GM19467 (cell line): Measurements from ENCODE around the gene E2F3.

Experiments used
- ATAC-seq: cut with Tn5 transposase; IDR thresholded peaks from one replicate; pipeline ENCODE4 v1.9.1; 2021; ENCODE audit warnings: mild to moderate bottlenecking, moderate library complexity; ENCODE audit not compliant: unreplicated experiment

The E2F3 gene

GRCh38 chr6:20402092-20402341 lies 338 bp downstream of the E2F3 start:
- no peak for ATAC-seq

GRCh38 chr6:20402342-20403069 lies 827 bp downstream of the E2F3 start:
- ATAC-seq: no peak

- ATAC-seq: peak; percentile 52
Observed at GRCh38 chr6:20403070-20403765, 1.5 kb downstream of the E2F3 start.

GRCh38 chr6:20403766-20404640 lies 2.3 kb downstream of the E2F3 start:
- ATAC-seq: no peak

- ATAC-seq: peak; percentile 20
Observed at GRCh38 chr6:20404641-20405032, 3.0 kb downstream of the E2F3 start.

- no peak for ATAC-seq
Observed at GRCh38 chr6:20408851-20409250, 7.2 kb downstream of the E2F3 start.

GRCh38 chr6:20409427-20409971 lies 7.8 kb downstream of the E2F3 start:
- ATAC-seq: peak; percentile 89

GRCh38 chr6:20411544-20411943 lies 9.9 kb downstream of the E2F3 start:
- no peak for ATAC-seq

GRCh38 chr6:20411953-20412681 lies 10.4 kb downstream of the E2F3 start:
- ATAC-seq: no peak

- ATAC-seq: no peak
Observed at GRCh38 chr6:20412682-20413073, 11.0 kb downstream of the E2F3 start.

GRCh38 chr6:20413826-20414225 lies 12.1 kb downstream of the E2F3 start:
- ATAC-seq: no peak

GRCh38 chr6:20414711-20415110 lies 13.0 kb downstream of the E2F3 start:
- ATAC-seq: no peak

GRCh38 chr6:20415304-20415703 lies 13.6 kb downstream of the E2F3 start:
- no peak for ATAC-seq

- ATAC-seq: no peak
Observed at GRCh38 chr6:20415712-20416454, 14.2 kb downstream of the E2F3 start.

GRCh38 chr6:20416567-20417345 lies 15.1 kb downstream of the E2F3 start:
- ATAC-seq: no peak

- ATAC-seq: peak; percentile 50
Observed at GRCh38 chr6:20417819-20418218, 16.1 kb downstream of the E2F3 start.

- ATAC-seq: no peak
Observed at GRCh38 chr6:20426177-20427082, 24.8 kb downstream of the E2F3 start.

GRCh38 chr6:20427856-20428255 lies 26.2 kb downstream of the E2F3 start:
- ATAC-seq: peak; percentile 87
